ENCODE results near the gene TRAPPC2.
A peak's percentile ranks its signal among the peaks of the same experiment; 100 is the strongest.
"Not testable (repeated sequence)": the region's sequence is repeated elsewhere in the genome, so short reads cannot be mapped to it uniquely, and the experiment has no call there.

Gene TRAPPC2

GRCh38 chrX:13750812-13751211 is 16.4 kb upstream of the TRAPPC2 start:
- H3K4me1 ChIP-seq (ENCODE audit: control insufficient read depth in 5 of 5, insufficient read depth in 5 of 5, low read length in 5 of 5), result peaks cover 0 to 3% (median 0%) of the 10 kb centered on the region in 5 donors
- H3K4me3 ChIP-seq (ENCODE audit: low read depth in 1 of 5, low read length in 5 of 5), result no peak overlapping the region
- no peak overlapping the region for H3K27ac ChIP-seq (ENCODE audit: low read depth, low read length)
- peaks cover 2 to 16% (median 4%) of the 10 kb centered on the region in 5 donors for H3K36me3 ChIP-seq (ENCODE audit: control insufficient read depth in 5 of 5, insufficient read depth in 5 of 5, low read length in 5 of 5)
- no peaks in the 10 kb centered on the region for H3K9me3 ChIP-seq (ENCODE audit: control insufficient read depth in 5 of 5, low read length in 5 of 5)
- H3K9ac ChIP-seq (ENCODE audit: low read length in 5 of 5), result no peak overlapping the region
- peaks cover 0 to 3% (median 0%) of the 10 kb centered on the region in 5 donors for H3K27me3 ChIP-seq (ENCODE audit: control insufficient read depth in 5 of 5, insufficient read depth in 4 of 5, low read length in 5 of 5)

DNA sequence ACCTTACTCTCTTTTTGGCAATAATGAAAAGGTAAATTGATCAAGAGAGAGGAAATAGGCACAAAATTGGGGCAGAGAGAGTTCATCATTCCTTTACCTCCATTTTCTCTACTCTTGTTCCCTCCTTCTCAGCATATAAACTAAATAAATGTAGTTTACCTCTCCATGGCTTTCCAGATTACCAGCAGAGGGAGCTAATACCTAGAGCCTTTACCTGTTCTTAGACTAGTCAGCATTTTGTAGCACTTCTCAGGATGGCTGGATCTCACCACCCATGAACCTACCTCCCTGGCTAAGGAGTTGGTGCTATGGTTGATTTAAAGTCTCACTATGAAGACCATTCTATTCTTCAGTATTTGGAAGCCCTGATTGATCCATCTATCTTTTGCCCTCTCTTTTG is 15.8 kb upstream of the TRAPPC2 start:
- Histone ChIP-seq H3K36me3 (ENCODE audit: control insufficient read depth in 5 of 5, insufficient read depth in 5 of 5, low read length in 5 of 5) (peaks cover 2 to 20% (median 4%) of the 10 kb centered on the region in 5 donors), H3K27ac (ENCODE audit: low read depth, low read length) (no peak overlapping the region), H3K27me3 (ENCODE audit: control insufficient read depth in 5 of 5, insufficient read depth in 4 of 5, low read length in 5 of 5) (peaks cover 0 to 3% (median 0%) of the 10 kb centered on the region in 5 donors), H3K9ac (ENCODE audit: low read length in 5 of 5) (no peak overlapping the region), H3K9me3 (ENCODE audit: control insufficient read depth in 5 of 5, low read length in 5 of 5) (no peaks in the 10 kb centered on the region), H3K4me1 (ENCODE audit: control insufficient read depth in 5 of 5, insufficient read depth in 5 of 5, low read length in 5 of 5) (peaks cover 0 to 3% (median 0%) of the 10 kb centered on the region in 5 donors), H3K4me3 (ENCODE audit: low read depth in 1 of 5, low read length in 5 of 5) (no peak overlapping the region)

DNA sequence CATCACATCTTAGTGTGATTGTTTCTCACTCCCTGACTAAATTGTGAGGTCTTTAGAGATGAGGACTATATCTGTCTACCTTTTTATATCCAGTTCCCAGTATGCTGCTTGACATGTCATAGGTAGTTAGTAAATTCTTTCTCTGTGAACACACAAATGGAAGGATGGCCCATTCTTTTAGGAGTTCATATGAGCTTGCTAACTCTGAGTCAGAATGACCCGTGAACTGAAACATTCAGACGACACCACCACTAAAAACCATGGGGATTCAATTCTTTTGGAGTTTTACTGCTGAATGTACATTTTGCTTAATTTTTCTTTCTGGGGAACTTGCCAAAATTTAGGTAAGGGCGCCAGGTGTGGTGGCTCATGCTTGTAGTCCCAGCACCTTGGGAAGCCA is 14.1 kb upstream of the TRAPPC2 start:
- H3K27ac ChIP-seq (ENCODE audit: low read depth, low read length), result no peak overlapping the region
- H3K36me3 ChIP-seq (ENCODE audit: control insufficient read depth in 5 of 5, insufficient read depth in 5 of 5, low read length in 5 of 5), result peaks cover 2 to 26% (median 8%) of the 10 kb centered on the region in 5 donors
- no peaks in the 10 kb centered on the region for H3K9me3 ChIP-seq (ENCODE audit: control insufficient read depth in 5 of 5, low read length in 5 of 5)
- no peak overlapping the region for H3K4me3 ChIP-seq (ENCODE audit: low read depth in 1 of 5, low read length in 5 of 5)
- peaks cover 0 to 3% (median 0%) of the 10 kb centered on the region in 5 donors for H3K27me3 ChIP-seq (ENCODE audit: control insufficient read depth in 5 of 5, insufficient read depth in 4 of 5, low read length in 5 of 5)
- no peak overlapping the region for H3K9ac ChIP-seq (ENCODE audit: low read length in 5 of 5)
- peaks cover 0 to 3% (median 0%) of the 10 kb centered on the region in 5 donors for H3K4me1 ChIP-seq (ENCODE audit: control insufficient read depth in 5 of 5, insufficient read depth in 5 of 5, low read length in 5 of 5)

GRCh38 chrX:13747836-13748235 is 13.4 kb upstream of the TRAPPC2 start:
- no peak overlapping the region for H3K27ac ChIP-seq (ENCODE audit: low read depth, low read length)
- H3K4me3 ChIP-seq (ENCODE audit: low read depth in 1 of 5, low read length in 5 of 5), result no peak overlapping the region
- H3K9me3 ChIP-seq (ENCODE audit: control insufficient read depth in 5 of 5, low read length in 5 of 5), result no peaks in the 10 kb centered on the region
- H3K9ac ChIP-seq (ENCODE audit: low read length in 5 of 5), result no peak overlapping the region
- peaks cover 0 to 3% (median 0%) of the 10 kb centered on the region in 5 donors for H3K4me1 ChIP-seq (ENCODE audit: control insufficient read depth in 5 of 5, insufficient read depth in 5 of 5, low read length in 5 of 5)
- H3K27me3 ChIP-seq (ENCODE audit: control insufficient read depth in 5 of 5, insufficient read depth in 4 of 5, low read length in 5 of 5), result peaks cover 0 to 3% (median 0%) of the 10 kb centered on the region in 5 donors
- peaks cover 2 to 25% (median 8%) of the 10 kb centered on the region in 5 donors for H3K36me3 ChIP-seq (ENCODE audit: control insufficient read depth in 5 of 5, insufficient read depth in 5 of 5, low read length in 5 of 5)

DNA sequence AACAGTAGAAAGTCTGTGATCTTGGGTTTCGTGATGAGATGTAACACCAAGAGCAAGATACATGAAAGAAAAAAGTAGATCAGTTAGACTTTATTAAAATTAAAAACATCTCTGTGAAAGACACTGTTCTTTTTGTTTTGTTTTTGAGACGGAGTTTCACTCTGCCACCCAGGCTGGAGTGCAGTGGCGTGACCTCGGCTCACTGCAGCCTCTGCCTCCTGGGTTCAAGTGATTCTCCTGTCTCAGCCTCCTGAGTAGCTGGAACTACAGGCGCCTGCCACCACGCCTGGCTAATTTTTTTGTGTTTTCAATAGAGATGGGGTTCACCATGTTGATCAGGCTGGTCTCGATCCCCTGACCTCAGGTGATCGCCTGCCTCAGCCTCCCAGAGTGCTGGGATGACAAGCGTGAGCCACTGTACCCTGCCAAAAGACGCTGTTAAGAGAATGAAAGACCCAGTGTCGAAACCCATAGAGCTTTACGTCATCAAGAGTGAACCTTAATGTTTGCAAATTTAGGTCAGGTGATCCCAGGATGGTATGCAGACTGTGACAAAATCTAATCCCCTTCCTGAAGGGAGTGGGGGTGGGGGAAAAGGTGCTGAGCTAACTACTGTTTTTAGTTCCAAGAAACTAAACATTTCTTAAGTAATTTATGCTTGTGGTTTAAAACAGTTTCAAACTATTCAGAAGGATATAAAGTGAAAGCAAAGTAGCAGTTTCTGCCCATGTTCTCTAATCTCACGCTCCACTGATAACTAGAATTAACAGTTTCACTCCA is 8.2 kb upstream of the TRAPPC2 start:
- peaks cover 0 to 20% (median 10%) of the 10 kb centered on the region in 5 donors for H3K36me3 ChIP-seq (ENCODE audit: control insufficient read depth in 5 of 5, insufficient read depth in 5 of 5, low read length in 5 of 5)
- H3K27me3 ChIP-seq (ENCODE audit: control insufficient read depth in 5 of 5, insufficient read depth in 4 of 5, low read length in 5 of 5), result peaks cover 0 to 2% (median 0%) of the 10 kb centered on the region in 5 donors
- no peaks in the 10 kb centered on the region for H3K9me3 ChIP-seq (ENCODE audit: control insufficient read depth in 5 of 5, low read length in 5 of 5)
- H3K4me1 ChIP-seq (ENCODE audit: control insufficient read depth in 5 of 5, insufficient read depth in 5 of 5, low read length in 5 of 5), result peaks cover 0 to 1% (median 0%) of the 10 kb centered on the region in 5 donors
- H3K9ac ChIP-seq (ENCODE audit: low read length in 5 of 5), result no peak overlapping the region
- H3K4me3 ChIP-seq (ENCODE audit: low read depth in 1 of 5, low read length in 5 of 5), result no peak overlapping the region
- no peak overlapping the region for H3K27ac ChIP-seq (ENCODE audit: low read depth, low read length)

DNA sequence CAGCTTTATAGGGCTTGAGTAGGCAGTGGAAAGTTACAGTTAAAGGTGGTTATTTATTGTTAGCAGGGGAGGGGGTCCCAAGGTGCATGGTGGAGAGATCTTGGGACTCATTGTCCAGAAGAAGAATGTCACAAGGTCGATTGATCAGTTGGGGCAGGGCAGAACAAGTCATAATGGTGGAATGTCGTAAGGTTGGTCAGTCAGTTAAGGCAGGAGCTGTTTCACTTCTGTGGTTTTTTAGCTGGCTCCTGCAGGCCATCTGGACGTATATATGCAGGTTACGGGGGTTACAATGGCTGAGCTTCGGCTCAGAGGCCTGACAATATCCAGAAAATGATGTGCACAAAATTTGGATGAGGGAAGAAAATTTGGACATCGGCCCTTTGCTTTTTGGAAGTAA is 7.3 kb upstream of the TRAPPC2 start:
- no peak overlapping the region for H3K4me3 ChIP-seq (ENCODE audit: low read depth in 1 of 5, low read length in 5 of 5)
- H3K4me1 ChIP-seq (ENCODE audit: control insufficient read depth in 5 of 5, insufficient read depth in 5 of 5, low read length in 5 of 5), result no peaks in the 10 kb centered on the region
- H3K27me3 ChIP-seq (ENCODE audit: control insufficient read depth in 5 of 5, insufficient read depth in 4 of 5, low read length in 5 of 5), result peaks cover 0 to 2% (median 0%) of the 10 kb centered on the region in 5 donors
- H3K27ac ChIP-seq (ENCODE audit: low read depth, low read length), result no peak overlapping the region
- H3K36me3 ChIP-seq (ENCODE audit: control insufficient read depth in 5 of 5, insufficient read depth in 5 of 5, low read length in 5 of 5), result peaks cover 0 to 16% (median 7%) of the 10 kb centered on the region in 5 donors
- H3K9ac ChIP-seq (ENCODE audit: low read length in 5 of 5), result no peak overlapping the region
- no peaks in the 10 kb centered on the region for H3K9me3 ChIP-seq (ENCODE audit: control insufficient read depth in 5 of 5, low read length in 5 of 5)

DNA sequence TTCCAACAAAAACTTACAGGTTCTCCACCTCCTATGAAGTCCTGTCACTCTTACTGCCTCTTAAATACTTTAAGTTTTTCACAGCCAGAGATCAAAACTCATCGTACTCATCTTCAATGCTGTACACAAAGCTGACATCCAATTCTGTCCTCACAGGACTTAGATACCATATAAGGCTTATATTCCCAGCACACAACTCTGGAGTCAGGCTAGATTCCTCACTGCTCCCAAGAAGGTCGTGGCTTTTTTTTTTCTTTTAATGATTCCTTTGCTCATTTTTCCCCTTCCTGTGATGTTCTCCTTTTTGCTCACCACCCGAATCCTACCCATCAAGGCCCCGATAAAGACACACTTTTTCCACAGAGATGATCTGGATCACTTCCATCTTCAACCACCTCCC is 914 bp downstream of the TRAPPC2 start:
- H3K4me1 ChIP-seq (ENCODE audit: control insufficient read depth in 5 of 5, insufficient read depth in 5 of 5, low read length in 5 of 5), result peaks cover 0 to 23% (median 20%) of the 10 kb centered on the region in 5 donors
- H3K9me3 ChIP-seq (ENCODE audit: control insufficient read depth in 5 of 5, low read length in 5 of 5), result peaks cover 0 to 4% (median 0%) of the 10 kb centered on the region in 5 donors
- H3K36me3 ChIP-seq (ENCODE audit: control insufficient read depth in 5 of 5, insufficient read depth in 5 of 5, low read length in 5 of 5), result no peaks in the 10 kb centered on the region
- peaks cover 0 to 14% (median 0%) of the 10 kb centered on the region in 5 donors for H3K27me3 ChIP-seq (ENCODE audit: control insufficient read depth in 5 of 5, insufficient read depth in 4 of 5, low read length in 5 of 5)
- H3K9ac ChIP-seq (ENCODE audit: low read length in 5 of 5), result peak overlapping the region in 2 of 5 donors; percentile 75 to 78
- peak overlapping the region; percentile 71 to 91 (median 80) for H3K4me3 ChIP-seq (ENCODE audit: low read depth in 1 of 5, low read length in 5 of 5)
- H3K27ac ChIP-seq (ENCODE audit: low read depth, low read length), result peak overlapping the region; percentile 68

- Histone ChIP-seq H3K9me3 (ENCODE audit: control insufficient read depth in 5 of 5, low read length in 5 of 5) (peaks cover 0 to 4% (median 0%) of the 10 kb centered on the region in 5 donors), H3K4me1 (ENCODE audit: control insufficient read depth in 5 of 5, insufficient read depth in 5 of 5, low read length in 5 of 5) (peaks cover 0 to 23% (median 20%) of the 10 kb centered on the region in 5 donors), H3K27me3 (ENCODE audit: control insufficient read depth in 5 of 5, insufficient read depth in 4 of 5, low read length in 5 of 5) (peaks cover 0 to 14% (median 0%) of the 10 kb centered on the region in 5 donors), H3K4me3 (ENCODE audit: low read depth in 1 of 5, low read length in 5 of 5) (no peak overlapping the region), H3K9ac (ENCODE audit: low read length in 5 of 5) (no peak overlapping the region), H3K27ac (ENCODE audit: low read depth, low read length) (no peak overlapping the region), H3K36me3 (ENCODE audit: control insufficient read depth in 5 of 5, insufficient read depth in 5 of 5, low read length in 5 of 5) (no peaks in the 10 kb centered on the region)
These were observed 2.0 kb downstream of the TRAPPC2 start for GRCh38 chrX:13732246-13733067.

DNA sequence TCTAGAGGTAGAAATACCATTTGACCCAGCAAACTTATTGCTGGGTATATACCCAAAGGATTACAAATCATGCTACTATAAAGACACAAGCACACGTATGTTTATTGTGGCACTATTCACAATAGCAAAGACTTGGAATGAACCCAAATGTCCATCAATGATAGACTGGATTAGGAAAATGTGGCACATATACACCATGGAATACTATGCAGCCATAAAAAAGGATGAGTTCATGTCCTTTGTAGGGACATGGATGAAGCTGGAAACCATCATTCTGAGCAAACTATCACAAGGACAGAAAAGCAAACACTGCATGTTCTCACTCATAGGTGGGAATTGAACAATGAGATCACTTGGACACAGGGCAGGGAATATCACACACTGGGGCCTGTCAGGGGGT is 3.9 kb downstream of the TRAPPC2 start:
- not testable (repeated sequence) for H3K36me3 ChIP-seq (ENCODE audit: control insufficient read depth in 5 of 5, insufficient read depth in 5 of 5, low read length in 5 of 5); H3K9ac ChIP-seq (ENCODE audit: low read length in 5 of 5); H3K4me3 ChIP-seq (ENCODE audit: low read depth in 1 of 5, low read length in 5 of 5); H3K27ac ChIP-seq (ENCODE audit: low read depth, low read length); H3K9me3 ChIP-seq (ENCODE audit: control insufficient read depth in 5 of 5, low read length in 5 of 5)
- H3K4me1 ChIP-seq (ENCODE audit: control insufficient read depth in 5 of 5, insufficient read depth in 5 of 5, low read length in 5 of 5), result peaks cover 0 to 20% (median 16%) of the 10 kb centered on the region in 5 donors
- H3K27me3 ChIP-seq (ENCODE audit: control insufficient read depth in 5 of 5, insufficient read depth in 4 of 5, low read length in 5 of 5), result peaks cover 0 to 14% (median 0%) of the 10 kb centered on the region in 5 donors

GRCh38 chrX:13726583-13726982 is 7.8 kb downstream of the TRAPPC2 start:
- H3K27me3 ChIP-seq (ENCODE audit: control insufficient read depth in 5 of 5, insufficient read depth in 4 of 5, low read length in 5 of 5); H3K36me3 ChIP-seq (ENCODE audit: control insufficient read depth in 5 of 5, insufficient read depth in 5 of 5, low read length in 5 of 5); H3K4me1 ChIP-seq (ENCODE audit: control insufficient read depth in 5 of 5, insufficient read depth in 5 of 5, low read length in 5 of 5); H3K9me3 ChIP-seq (ENCODE audit: control insufficient read depth in 5 of 5, low read length in 5 of 5); H3K9ac ChIP-seq (ENCODE audit: low read length in 5 of 5); H3K27ac ChIP-seq (ENCODE audit: low read depth, low read length); H3K4me3 ChIP-seq (ENCODE audit: low read depth in 1 of 5, low read length in 5 of 5): not testable (repeated sequence)

All from subcutaneous abdominal adipose tissue (tissue), 5 donors.